Stomach (tissue), 9 donors: ENCODE measurements around the gene RER1. TPM values are rescaled to one million over a fixed set of nuclear protein-coding genes. Genes with fewer than 3 reads are reported as not detected.

Source experiments
- DNase-seq, 2 donors: peaks; one replicate each; pipeline versions ENCODE4 v3.0.0 to v3.0.0-alpha.2; 2013 to 2019
- H3K27ac ChIP-seq, 5 donors: fragments of 200-600 bp in 4 of 5; sonication (generic) in 4 of 5; one replicate each; pipeline ENCODE4 v1.5.1; 2013 to 2019; ENCODE audit warnings: mild to moderate bottlenecking in 1 of 5, moderate library complexity in 1 of 5
- H3K27me3 ChIP-seq, 3 donors: fragments of 200-600 bp; sonication (generic); one replicate each; pipeline ENCODE4 v1.5.1; 2017 to 2019; ENCODE audit warnings: mixed run types in 1 of 3
- H3K36me3 ChIP-seq, 4 donors: fragments of 200-600 bp; sonication (generic); 1 replicate in 3 of 4; 2 replicates in 1 of 4; pipeline ENCODE4 v1.5.1; 2016 to 2019
- H3K4me1 ChIP-seq, 4 donors: fragments of 200-600 bp; sonication (generic); one replicate each; pipeline ENCODE4 v1.5.1; 2016 to 2019
- H3K4me3 ChIP-seq, 4 donors: fragments of 200-600 bp; sonication (generic) in 3 of 4; one replicate each; pipeline ENCODE4 v1.5.1; 2016 to 2019; ENCODE audit warnings: mild to moderate bottlenecking in 1 of 4
- H3K9me3 ChIP-seq, 4 donors: fragments of 200-600 bp; sonication (generic); one replicate each; pipeline ENCODE4 v1.5.1; 2016 to 2019
- EP300 ChIP-seq: sonication (generic); formaldehyde crosslinking; IDR thresholded peaks from one replicate; pipeline ENCODE4 v1.6.1; 2017; ENCODE audit warnings: antibody characterized with exemption
- POLR2A ChIP-seq, 4 donors: fragments of 450-650 bp; IDR thresholded peaks; one replicate each; pipeline ENCODE4 v1.6.1; 2016; ENCODE audit warnings: antibody characterized with exemption in 4 of 4, control low read depth in 2 of 4, mild to moderate bottlenecking in 1 of 4, moderate library complexity in 1 of 4
- POLR2AphosphoS5 ChIP-seq, 3 donors: sonication (generic); formaldehyde crosslinking; IDR thresholded peaks; one replicate each; pipeline ENCODE4 v1.6.1; 2016; ENCODE audit warnings: antibody characterized with exemption in 3 of 3
- WGBS, 5 donors: extraction: QIAGEN DNeasy Blood & Tissue Kit in 3 of 5; methylation state at CpG; one replicate each; pipeline versions ENCODE4 v1.1.5 to v1.1.7; 2013 to 2018; 5-methylcytosine and 5-hydroxymethylcytosine counted together
- intact Hi-C: fragments of 100-400 bp; cut with DNase I; formaldehyde crosslinking; loops from one replicate; pipeline ENCODE4 v1.15.1; 2023; ENCODE audit warnings: low total_unique reads
- polyA plus RNA-seq, 3 donors: library from polyadenylated mRNA; stranded (reverse); fragments of 200-250 nt; gene quantifications; one replicate each; pipeline ENCODE4 v1.2.3, GENCODE V29; 2013
- total RNA-seq, 5 donors: library from RNA; depleted of rRNA; stranded (reverse); fragments of >200 nt; gene quantifications; one replicate each; pipeline versions ENCODE4 v1.1.0 to v1.2.3, GENCODE V29; 2014 to 2016
- TF ChIP-seq, protein P1 (sequence below), 7 experiments: fragments of 450-650 bp in 4 of 7; fragments of 200-600 bp in 3 of 7; sonication (generic) in 3 of 7; IDR thresholded peaks; one replicate each; pipeline ENCODE4 v1.5.1; 2016 to 2019; ENCODE audit warnings: antibody characterized with exemption in 7 of 7, control low read depth in 2 of 7, mild to moderate bottlenecking in 1 of 7
- donor health status: healthy with polysubstance abuse.
- donor health status: Bipolar disorder and iron deficiency.
- donor health status: healthy.

The RER1 gene
- total and polyA plus RNA-seq, 8 donors = 38.2 to 73.6 (median 66.7) TPM

GRCh38 chr1:2385606-2386280 is 5.9 kb upstream of the RER1 start:
- no peak for TF ChIP-seq POLR2AphosphoS5 (IDR thresholded peaks at IDR 0.05)
- TF ChIP-seq POLR2A (IDR thresholded peaks at IDR 0.05) = no peak
- TF ChIP-seq, protein P1, sequence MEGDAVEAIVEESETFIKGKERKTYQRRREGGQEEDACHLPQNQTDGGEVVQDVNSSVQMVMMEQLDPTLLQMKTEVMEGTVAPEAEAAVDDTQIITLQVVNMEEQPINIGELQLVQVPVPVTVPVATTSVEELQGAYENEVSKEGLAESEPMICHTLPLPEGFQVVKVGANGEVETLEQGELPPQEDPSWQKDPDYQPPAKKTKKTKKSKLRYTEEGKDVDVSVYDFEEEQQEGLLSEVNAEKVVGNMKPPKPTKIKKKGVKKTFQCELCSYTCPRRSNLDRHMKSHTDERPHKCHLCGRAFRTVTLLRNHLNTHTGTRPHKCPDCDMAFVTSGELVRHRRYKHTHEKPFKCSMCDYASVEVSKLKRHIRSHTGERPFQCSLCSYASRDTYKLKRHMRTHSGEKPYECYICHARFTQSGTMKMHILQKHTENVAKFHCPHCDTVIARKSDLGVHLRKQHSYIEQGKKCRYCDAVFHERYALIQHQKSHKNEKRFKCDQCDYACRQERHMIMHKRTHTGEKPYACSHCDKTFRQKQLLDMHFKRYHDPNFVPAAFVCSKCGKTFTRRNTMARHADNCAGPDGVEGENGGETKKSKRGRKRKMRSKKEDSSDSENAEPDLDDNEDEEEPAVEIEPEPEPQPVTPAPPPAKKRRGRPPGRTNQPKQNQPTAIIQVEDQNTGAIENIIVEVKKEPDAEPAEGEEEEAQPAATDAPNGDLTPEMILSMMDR (IDR thresholded peaks at IDR 0.05) = no peak
- TF ChIP-seq EP300 = no peak
- intact Hi-C loops = no loop called here
- Histone ChIP-seq H3K4me3 (no peak overlapping the region), H3K9me3 (no peaks in the 10 kb centered on the region), H3K4me1 (peaks cover 13 to 24% (median 19%) of the 10 kb centered on the region in 4 donors), H3K27ac (no peak overlapping the region), H3K36me3 (peaks cover 0 to 18% (median 11%) of the 10 kb centered on the region in 4 donors), H3K27me3 (no peaks in the 10 kb centered on the region)
- WGBS, 5 donors = 89 to 94% (median 92%) methylated on average over 15 to 19 of the region's 19 CpGs
- DNase-seq = no peak

DNA sequence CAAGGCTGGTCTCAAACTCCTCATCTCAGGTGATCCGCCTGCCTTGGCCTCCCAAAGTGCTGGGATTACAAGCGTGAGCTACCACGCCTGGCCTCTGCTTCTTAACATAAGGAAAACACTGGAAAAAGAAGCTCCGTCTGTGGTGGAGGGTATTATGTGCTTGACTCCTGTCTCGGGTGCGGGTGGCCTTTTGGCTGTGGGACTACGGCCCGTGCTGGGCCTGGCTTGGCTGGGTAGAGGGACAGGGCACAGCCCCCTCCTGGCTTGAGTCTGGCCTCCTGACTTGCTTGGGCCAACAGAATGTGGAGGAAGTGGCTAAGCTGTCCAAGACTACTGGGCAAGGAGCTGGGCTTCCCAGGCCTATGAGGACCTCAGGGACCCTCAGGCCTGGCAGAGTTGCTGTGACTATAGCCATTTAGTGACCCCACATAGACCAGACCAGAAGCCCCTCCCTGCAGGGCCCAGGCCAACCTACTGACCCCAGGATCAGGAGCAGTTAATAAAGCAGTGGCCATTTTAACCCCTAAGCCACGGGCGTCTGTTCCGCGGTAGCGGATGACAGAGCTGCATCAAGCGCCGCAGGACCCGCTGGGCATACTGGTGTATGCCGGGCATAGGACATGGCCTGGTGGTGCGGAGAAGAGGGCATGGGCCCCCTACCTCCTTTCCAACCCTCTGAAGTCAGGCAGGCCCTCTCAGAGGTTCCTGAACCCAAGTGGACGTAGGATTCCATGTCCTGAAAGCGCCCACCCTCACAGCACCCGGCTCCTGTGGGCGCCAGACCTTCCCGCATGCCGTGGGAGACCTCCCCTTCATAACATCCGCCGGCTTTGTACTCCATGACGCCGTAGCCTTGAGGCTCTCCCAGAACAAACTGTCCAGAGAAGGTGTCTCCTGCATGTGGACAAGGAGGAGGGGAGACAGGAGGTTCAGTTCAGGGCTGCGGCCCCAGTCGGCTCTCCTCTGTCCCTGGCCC is 4.7 kb upstream of the RER1 start:
- WGBS, 5 donors = 94 to 97% (median 95%) methylated on average over 30 of the region's 30 CpGs
- H3K27me3 ChIP-seq = no peaks in the 10 kb centered on the region
- intact Hi-C loops = no loop called here
- TF ChIP-seq POLR2A (IDR thresholded peaks at IDR 0.05) (no peak), EP300 (no peak), POLR2AphosphoS5 (IDR thresholded peaks at IDR 0.05) (no peak)
- TF ChIP-seq, protein P1 (IDR thresholded peaks at IDR 0.05) = no peak
- H3K4me1 ChIP-seq = peaks cover 10 to 19% (median 17%) of the 10 kb centered on the region in 4 donors
- no peak overlapping the region for H3K27ac ChIP-seq
- DNase-seq = no peak
- peaks cover 0 to 18% (median 11%) of the 10 kb centered on the region in 4 donors for H3K36me3 ChIP-seq
- H3K4me3 ChIP-seq = no peak overlapping the region
- no peaks in the 10 kb centered on the region for H3K9me3 ChIP-seq

DNA sequence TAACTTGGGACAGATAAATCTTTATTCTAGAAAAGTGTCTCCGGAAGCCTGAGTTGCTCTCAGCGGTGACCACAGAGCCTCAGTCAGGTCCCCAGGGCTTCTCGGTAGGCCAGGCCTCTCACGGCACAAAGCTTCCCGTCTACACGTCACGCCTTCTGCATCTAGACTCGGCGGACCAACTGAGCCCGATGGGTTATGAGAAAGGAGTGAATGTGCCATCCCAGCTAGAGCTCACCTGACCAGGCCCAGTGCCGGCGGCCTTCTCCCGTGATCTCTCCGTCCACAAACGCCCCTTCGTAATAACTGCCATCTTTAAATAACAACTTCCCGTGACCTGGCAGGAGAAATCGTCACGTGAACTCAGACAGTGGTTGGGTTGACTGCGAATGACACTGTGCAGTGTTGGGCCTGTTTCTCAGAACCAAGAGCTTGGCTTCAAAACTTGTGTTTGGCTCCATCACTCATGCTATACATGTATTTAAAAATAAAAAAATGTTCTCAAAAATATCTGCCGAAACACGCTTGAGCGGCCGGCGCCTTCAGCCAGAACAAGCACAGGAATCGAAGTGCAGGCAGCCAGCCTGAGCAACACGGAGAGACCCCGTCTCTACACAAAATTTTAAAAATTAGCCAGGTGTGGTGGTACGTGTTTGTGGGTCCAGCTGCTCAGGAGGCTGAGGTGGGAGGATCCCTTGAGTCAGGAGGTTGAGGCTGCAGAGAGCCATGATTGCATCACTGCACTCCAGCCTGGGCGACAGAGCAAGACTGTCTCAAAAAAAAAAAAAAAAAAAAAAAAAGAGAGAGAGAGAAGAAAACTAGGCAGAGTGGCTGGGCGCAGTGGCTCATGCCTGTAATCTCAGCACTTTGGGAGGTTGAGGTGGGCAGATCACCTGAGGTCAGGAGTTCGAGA is 3.4 kb upstream of the RER1 start:
- no peak for DNase-seq
- peaks cover 0 to 20% (median 13%) of the 10 kb centered on the region in 4 donors for H3K36me3 ChIP-seq
- no peaks in the 10 kb centered on the region for H3K27me3 ChIP-seq
- no peak overlapping the region for H3K4me3 ChIP-seq
- no peak for TF ChIP-seq POLR2AphosphoS5 (IDR thresholded peaks at IDR 0.05)
- no peak for TF ChIP-seq EP300
- intact Hi-C loops = no loop called here
- H3K9me3 ChIP-seq = no peaks in the 10 kb centered on the region
- no peak overlapping the region for H3K27ac ChIP-seq
- H3K4me1 ChIP-seq = peaks cover 19 to 27% (median 26%) of the 10 kb centered on the region in 4 donors
- 93 to 95% (median 94%) methylated on average over 32 of the region's 32 CpGs for WGBS, 5 donors

DNA sequence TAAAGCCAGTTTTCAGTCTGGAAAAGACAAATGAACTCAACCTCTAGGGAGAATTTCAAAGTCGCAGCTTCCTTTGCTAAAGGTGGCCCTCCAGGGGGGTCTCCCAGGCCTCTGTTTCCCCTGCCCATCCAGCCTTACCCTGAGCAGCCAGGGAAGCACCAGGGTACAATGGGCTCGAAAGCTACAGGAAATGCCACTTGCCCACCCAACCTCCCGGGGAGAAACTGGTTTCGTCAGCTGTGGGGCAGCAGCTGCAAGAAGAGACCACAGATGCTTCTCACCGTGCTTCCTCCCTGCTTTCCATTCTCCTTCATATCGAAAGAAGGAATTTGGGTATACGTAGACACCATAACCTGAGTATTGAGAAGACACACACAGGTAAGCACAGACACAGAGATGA is 2.0 kb upstream of the RER1 start:
- 87 to 95% (median 89%) methylated on average over 7 of the region's 7 CpGs for WGBS, 5 donors
- no peaks in the 10 kb centered on the region for H3K9me3 ChIP-seq
- DNase-seq = no peak
- peaks cover 32 to 41% (median 40%) of the 10 kb centered on the region in 4 donors for H3K4me1 ChIP-seq
- no peaks in the 10 kb centered on the region for H3K27me3 ChIP-seq
- no peak overlapping the region for H3K4me3 ChIP-seq
- intact Hi-C loops = no loop called here
- TF ChIP-seq EP300 (no peak), POLR2AphosphoS5 (IDR thresholded peaks at IDR 0.05) (no peak), POLR2A (IDR thresholded peaks at IDR 0.05) (no peak)
- TF ChIP-seq, protein P1 (IDR thresholded peaks at IDR 0.05) = no peak
- H3K27ac ChIP-seq = no peak overlapping the region
- H3K36me3 ChIP-seq = peaks cover 0 to 34% (median 23%) of the 10 kb centered on the region in 4 donors
